Measurements from ENCODE around the gene TMPRSS11A.

TMPRSS11A gene, protein sequence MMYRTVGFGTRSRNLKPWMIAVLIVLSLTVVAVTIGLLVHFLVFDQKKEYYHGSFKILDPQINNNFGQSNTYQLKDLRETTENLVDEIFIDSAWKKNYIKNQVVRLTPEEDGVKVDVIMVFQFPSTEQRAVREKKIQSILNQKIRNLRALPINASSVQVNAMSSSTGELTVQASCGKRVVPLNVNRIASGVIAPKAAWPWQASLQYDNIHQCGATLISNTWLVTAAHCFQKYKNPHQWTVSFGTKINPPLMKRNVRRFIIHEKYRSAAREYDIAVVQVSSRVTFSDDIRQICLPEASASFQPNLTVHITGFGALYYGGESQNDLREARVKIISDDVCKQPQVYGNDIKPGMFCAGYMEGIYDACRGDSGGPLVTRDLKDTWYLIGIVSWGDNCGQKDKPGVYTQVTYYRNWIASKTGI

DNA sequence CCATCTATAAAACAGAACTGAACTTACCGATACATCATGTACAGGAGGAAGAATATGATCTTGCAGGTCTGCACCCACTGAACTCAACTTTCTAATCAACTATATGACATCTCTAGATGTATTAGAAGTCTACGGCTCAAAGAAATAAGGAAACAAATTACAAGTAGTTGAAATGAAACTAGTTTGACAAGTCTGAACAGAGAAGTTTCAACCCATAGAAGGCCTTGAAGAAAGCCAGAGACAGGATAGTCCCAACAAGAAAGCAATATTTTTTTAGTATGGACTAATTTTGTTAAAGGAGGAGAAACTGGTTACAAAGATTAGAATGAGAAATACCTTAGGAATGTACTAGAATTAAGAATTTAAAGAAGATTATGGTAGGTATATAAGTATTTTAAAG lies at the start of gene TMPRSS11A:
TSS of gene TMPRSS11A (minus strand) at position 138 of the 400 bp plus-strand sequence. CDS start at position 38, 100 bp downstream.
- DNase-seq: no peak

DNA sequence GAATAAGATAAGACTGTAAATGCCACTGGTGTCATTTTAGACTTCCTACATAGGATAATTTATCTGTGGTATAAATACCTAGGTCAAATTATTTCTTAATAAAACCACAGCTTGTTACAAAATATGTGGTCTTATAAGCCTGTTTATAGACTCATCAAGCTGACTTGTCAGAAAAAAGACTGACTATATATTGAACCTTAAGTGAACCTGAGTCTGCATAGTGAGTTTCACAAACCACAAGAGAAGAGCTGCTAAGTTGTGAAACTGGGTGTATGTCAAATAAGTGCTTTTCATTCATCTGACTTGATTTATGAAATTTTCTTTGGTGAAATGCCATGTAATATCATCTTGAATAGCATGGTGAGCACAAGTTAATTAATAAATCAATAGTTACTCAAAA lies 48.4 kb upstream of the TMPRSS11A start:
- no peak for DNase-seq

DNA sequence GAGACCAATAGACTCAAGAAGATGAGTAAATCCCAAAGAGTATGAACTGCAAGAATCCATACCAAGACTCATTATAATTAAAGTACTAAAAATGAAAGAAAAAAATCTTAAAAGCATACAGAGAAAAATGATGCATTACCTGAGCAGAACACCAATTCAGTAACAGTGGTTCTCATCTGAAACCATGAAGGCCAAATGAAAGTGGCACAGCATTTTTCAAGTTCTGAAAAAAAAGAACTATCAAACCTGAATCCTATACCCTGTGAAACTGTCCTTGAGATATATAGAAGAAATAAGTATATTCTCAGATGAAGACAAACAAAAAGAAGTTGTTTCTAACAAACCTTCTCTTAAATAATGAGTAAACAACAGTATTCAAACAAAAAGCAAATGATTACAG lies 39.6 kb upstream of the TMPRSS11A start:
- DNase-seq: no peak

DNA sequence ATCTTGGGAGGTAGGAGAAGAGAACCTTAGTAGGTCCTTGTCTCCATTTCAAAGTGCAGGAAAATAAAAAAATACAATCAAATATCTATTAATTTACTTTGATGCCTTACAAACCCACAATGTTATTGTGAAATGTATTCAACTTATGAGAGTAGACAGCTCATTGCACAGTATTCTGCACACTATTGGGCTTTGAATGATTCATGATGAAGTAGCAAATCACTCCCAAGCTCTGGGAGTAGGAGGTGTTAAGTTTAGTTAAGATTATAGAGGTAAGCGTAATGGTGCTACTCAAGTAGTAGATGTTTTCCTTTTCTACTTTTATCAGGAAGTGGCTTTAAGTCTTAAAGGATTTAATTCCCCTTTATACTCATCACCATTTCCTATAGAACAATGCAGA lies 32.8 kb upstream of the TMPRSS11A start:
- DNase-seq: no peak

DNA sequence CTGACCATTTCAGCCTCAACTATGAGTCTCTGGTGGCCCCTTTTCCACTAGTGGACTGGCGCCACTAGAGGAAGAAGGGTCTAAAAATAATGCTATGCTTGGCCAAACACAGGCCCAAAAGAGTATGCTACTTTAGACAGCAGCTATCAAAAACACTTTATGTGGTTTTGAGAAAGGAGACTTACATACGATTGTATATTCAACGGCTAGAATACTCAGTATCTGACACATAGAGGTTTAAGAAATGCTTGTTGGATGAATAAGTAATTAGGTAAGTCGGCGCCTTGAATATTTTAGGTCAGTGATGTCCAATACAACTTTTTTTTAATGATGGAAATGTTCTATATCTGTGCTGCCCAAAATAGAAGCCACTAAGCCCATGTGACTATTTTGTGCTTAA lies 25.7 kb upstream of the TMPRSS11A start:
- no peak for DNase-seq

DNA sequence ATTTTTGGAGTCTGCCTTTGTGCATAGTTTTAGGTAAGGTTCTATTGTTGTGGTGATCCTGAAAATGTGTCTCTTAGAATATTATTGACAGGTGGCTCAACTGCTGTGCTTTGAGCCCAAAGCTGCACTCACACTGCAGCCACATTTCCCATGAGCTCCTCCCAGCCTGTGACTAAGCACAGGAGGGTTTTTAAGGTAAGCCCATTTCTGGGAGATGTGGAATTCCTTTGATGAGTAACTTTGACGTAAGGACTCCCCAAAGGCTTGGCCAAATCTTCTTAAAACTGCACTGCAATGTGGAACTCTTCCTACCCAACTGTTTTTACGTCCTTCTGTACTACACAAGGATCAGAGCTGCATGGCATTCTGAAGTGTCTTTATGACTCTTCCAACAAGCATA lies 20.0 kb upstream of the TMPRSS11A start:
- DNase-seq: no peak

DNA sequence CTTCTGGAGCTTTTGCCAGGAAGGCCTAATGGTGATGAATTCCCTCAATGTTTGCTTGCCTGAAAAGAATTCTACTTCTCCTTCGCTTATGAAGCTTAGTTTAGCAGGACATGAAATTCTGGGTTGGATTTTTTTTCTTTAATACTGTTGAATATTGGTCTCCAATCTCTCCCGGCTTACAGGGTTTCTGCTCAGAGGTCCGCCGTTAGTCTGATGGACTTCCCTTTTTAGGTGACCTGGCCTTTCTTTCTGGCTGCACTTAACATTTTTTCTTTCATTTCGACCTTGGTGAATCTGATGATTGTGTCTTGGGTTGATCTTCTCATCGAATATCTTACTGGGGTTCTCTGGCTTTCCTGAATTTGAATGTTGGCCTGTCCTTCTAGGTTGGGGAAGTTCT lies 17.2 kb upstream of the TMPRSS11A start:
- no peak for DNase-seq

DNA sequence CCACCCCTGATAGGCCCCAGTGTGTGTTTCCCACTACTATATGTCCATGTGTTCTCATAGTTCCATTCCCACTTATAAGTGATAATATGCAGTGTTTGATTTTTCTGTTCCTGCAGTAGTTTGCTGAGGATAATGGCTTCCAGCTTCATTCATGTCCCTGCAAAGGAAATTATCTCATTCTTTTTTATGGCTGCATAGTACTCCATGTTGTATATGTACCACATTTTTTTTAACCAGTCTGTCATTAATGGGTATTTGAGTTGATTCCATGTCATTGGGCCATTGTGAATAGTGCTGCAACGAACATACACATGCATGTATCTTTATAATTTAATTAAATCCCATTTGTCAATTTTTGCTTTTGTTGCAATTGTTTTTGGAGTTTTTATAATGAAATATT lies 10.3 kb upstream of the TMPRSS11A start:
- DNase-seq: no peak

DNA sequence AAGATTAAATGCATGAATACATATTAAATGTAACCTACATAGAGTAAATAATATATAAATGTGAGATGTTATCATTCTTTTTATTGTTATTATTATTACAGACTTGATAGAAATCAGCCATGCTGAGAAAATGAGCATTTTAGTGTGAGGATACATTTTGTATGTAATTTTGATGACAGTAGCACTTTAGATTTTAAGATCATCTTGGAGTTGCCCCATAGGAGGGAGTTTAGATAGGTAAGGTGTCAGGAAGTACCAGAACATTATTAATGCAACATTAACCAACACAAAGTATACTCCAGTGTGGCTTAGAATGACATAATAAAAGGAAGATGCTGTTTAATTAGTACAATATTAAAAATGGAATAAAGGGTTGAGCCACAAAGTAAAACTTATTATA lies 8.4 kb downstream of the TMPRSS11A start:
- no peak for DNase-seq

DNA sequence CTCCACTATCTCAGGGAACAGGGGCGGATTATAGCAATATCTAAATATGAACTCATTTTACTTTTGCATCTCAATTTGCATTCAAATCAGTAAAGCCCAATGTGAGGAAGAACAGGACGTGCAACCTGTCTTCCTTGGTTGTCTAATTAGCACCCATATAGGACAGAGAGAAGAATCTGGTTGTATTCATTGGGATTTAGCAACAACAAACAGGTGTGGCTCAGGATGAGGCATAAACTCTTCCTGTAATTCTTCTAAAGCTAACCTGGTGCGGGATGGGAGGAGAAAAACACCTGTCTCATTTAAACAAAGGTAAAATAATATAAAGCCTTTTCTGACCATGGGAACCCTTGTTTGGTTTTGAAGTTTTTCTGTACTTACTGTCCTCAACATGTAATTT lies 22.2 kb downstream of the TMPRSS11A start:
- no peak for DNase-seq

DNA sequence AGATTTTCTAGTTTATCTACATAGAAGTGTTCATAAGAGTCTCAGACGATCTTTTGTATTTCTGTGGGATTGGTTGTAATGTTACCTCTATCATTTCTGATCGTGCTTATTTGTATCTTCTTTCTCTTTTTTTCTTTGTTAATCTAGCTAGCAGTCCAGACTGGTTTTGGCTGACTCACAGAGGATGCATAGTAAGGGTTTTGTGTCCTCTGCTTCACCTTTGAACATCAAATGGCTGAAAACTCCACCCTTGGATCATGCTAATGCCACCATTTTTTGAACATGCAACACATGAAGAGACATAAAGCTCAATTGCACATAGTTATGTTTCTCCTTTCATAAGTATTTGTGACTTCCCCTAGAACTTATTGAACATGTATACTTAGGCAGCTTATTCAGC lies 22.8 kb downstream of the TMPRSS11A start:
- DNase-seq: no peak

DNA sequence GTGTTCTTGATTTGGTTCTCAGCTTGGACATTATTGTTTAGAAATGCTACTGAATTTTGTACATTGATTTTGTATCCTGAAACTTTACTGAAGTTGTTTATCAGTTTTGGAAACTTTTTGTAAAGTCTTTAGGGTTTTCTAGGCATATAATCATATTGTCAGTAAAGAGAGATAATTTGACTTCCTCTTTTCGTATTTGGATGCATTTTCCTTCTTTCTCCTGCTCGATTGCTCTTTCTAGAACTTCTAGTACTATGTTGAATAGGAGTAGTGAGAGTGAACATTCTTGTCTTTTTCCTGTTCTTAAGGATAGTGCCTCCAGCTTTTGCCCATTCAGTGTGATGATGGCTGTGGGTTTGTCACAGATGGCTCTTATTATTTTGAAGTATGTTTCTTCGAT lies 24.1 kb downstream of the TMPRSS11A start:
- DNase-seq: no peak

DNA sequence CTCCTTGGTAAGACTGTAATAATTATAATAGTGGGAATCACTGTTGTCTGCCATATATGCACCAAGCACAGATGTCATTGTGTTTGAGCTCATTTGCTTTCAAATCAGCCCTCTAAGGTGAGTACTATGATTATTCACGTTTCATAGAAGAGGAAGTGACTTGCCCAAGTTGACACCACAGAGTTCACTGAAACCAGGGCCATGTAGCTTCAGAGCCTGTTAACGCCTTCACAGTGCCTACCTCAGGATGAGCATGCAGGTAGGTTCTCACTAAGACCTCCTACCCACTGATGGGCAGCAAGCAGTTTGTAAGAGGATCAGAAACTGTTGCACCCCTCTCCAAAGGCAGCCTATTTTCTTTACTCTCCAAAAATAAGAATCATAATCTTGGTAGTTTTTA lies 27.4 kb downstream of the TMPRSS11A start:
- DNase-seq: no peak

DNA sequence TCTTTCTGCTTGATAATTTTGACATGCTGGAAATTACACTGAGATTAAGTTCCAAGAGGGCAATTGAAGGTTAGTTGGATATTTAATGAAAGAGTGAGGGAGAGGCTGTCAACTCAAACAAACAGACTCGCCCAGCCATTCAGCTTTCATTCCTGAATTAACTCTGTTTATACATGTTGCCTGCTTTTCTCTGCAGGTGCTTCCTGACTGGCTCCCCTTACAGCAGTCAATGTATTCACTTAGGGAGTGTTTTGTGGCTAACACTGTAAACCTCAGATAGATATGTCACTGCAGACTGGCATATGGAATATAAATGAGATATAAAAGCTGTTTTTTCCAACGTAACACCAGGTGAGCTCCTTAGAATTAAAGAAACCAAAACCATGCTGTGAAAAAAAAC lies 28.7 kb downstream of the TMPRSS11A start:
- no peak for DNase-seq

DNA sequence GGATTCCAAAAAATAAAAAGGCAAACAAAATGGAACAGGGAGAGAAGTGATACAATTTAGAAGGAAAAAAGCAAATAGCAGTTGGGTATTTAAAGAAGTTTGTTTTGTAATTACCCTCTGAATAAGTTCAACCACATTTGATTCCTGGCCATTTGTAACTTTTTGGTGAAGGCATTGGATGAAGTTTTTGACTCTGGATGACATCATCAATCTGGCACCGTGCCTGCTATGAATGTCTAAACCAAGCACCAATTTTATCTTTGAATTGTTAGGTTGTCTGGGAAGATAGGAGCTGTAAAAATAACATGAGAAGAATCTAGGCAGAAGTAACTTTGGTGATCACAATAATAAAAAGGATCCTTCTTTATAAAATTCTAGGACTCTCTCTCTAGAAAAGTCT lies 29.5 kb downstream of the TMPRSS11A start:
- no peak for DNase-seq

DNA sequence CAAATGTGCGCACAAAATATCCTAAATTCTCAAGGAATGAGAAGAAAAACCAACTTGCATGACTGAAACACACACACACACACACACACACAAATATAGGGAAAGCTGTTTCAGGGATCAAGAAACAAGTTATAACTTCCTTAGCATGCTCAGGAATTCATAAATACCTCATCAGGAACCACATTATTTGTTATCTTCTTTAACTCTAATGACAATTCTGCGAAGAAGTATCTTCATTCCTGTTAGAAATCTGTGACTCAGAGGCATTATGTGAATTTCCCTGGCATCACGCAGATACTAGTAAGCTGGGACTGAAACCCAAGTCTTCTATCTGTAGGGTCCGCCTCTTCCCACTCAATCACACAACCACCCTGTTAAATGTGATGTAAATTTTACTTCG lies 30.3 kb downstream of the TMPRSS11A start:
- no peak for DNase-seq

DNA sequence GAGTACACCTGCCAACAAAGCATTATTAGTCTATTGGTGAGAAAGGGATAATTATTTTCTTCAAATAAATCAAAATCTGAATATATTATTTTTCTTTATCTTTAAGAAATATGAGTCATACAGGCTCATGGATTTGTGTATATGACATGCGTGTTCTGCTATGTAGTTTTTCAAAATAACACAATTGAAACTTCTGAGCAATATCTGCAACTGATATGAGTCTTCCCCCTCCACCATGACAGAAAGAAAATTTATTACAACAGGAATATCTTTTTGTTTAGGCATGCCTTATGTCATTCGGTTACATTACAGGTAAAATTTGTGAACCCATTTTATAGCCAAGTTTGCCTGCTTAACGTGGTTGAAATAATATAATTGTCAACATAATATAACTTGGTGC lies 32.0 kb downstream of the TMPRSS11A start:
- no peak for DNase-seq

DNA sequence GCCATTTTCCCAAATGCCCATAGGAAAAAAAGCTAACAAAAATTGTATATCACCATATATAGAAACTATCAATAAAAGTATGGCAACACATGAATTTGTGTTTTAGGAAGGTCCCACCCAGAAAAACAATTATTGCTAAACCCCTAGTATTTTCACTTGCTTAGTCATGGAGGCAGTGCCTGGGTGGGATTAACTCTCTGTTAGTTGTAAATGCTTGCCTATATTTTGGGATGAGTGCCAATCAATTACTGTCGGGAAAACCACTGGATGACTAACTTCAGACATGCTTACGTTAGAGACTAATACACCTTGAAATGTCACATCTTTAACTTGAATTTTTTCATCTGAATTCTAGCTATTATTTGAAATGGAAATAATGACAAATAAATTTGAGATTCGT lies 33.9 kb downstream of the TMPRSS11A start:
- no peak for DNase-seq

DNA sequence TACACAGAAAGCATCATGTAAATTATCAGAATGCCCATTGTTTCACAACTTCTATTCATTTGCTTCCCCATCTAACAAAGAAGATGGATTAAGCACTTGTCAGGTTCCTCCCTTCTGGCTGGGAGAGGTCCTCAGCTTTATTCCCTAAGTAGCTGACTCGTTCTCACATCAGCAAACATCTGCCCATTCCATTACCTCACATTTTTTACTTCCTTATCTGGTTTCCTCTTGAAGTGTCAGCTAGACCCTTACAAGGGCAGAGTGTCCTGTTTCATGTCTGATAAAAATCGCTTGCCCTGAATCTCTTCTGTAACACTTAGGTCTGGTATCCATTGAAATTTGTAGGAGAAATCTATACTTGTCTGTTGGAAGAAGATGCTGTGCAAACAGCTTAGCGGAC lies 34.7 kb downstream of the TMPRSS11A start:
- no peak for DNase-seq

DNA sequence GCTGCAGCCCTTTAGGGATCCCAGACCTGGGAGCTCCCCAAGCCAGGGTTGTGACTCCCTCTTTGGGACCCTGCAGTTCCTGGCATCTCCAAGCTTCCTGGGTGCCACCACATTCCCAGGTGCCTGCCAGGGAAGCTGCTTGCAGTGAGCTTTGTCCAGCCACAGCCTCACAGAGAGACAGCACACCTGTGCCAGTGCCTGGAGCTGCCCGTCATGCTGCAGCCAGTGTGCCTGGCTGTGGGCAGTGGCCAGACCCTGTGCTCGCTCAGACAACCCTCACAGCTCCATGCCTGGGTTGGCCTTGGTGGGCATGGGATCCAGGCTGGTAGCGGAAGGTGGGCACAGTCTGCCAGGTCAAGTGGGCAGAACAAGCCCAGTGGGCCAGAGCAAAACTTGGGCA lies 36.0 kb downstream of the TMPRSS11A start:
- DNase-seq: no peak

DNA sequence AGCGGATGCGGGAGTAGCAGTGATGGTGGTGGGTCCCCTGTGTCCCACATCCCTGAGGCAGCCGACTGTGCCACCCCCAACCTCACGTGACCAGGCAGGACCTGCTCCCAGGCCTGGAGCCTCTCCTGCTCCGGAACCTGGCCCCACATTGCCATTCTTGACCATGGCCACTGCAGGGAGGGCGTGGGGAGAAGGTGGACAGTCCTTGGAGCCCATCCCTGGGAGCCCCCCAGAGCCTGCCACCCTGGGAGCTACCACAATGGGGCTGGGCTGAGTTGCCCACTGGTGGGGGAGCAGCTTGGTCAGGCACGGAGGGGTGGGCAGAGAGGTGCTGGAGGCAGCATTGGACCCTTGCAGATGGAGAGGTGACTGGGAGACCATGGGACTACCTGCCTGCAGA lies 36.8 kb downstream of the TMPRSS11A start:
- DNase-seq: no peak

DNA sequence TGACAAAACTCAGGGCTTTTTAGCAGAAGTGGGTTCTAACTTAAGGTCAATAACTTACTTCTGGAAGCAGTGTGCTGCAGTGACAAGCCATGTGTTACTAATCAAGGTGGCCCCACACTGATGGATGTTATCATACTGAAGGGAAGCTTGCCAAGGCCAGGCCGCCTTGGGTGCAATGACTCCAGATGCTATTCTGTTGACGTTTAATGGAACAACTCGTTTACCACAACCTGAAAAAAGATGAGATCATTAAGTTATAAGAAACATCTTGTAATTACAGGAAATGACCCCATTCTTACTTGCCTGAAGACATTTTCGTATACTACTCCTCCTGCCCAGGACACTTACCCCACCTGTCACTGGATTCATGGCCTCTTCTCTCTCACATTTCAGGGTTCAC lies 40.6 kb downstream of the TMPRSS11A start:
- DNase-seq: no peak

DNA sequence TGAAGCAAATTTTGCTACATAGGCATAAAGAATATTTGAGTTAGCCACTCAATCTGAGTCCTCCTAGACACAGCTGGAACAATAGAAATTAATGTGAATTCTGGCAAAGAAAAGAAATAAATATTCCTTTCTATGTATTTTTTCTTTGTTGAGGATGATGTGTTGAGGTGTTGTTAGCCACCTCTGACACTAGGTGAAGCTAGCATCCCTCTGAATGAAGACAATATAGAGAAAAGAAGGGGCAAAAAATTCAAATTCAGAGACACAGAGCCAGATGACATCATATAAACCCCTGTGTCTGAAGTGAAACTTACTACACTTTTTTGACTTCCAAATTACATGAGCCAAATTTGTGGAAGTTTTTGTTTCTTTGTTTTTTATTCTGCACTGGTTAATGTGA lies 44.9 kb downstream of the TMPRSS11A start:
- no peak for DNase-seq

DNA sequence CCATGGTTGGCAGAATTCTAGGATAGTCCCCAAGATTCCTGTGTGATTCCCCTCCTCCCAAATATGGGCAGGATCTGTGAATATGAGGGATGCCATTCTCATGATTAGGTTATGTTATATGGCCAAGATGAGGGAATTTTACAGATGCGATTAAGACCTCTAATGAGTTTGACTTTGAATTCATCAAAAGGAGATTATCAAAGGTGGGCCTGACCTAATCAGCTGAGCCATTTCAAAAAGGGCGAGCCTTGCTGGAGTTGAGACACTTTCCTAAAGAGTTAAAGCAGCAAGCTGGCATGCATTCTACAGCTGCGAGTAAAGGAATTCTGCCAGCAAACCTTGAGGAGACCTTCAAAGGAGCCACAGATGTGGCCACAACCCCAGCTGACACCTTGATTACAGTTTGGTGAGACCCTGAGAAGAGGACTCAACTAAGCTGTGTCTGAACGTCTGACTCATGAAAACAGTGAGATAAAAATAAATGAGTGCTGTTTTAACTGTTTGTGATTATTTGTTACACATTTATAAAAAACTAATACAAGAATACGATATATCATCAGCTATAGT lies 47.8 kb downstream of the TMPRSS11A start:
- DNase-seq: no peak

DNA sequence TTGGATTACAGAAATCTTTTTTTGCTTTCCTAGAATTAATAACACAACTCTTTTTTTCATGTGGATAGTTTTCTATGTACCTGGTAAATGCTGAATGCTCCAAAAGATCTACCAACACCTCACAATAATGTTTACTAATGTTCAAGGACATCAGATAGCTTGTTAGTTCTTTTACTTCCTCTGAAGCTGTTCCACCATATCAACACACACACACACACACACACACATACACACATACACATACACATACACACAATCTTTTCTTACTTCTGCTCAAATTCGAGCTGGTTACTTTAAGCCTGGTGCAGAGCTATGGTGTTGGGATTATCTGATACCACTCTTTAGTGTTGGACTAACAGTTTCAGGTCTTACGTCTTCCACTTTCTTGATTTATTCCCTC lies 51.2 kb downstream of the TMPRSS11A start:
- DNase-seq: no peak

Data from activated CD4-positive, CD25-positive, alpha-beta regulatory T cell treated with anti-CD3 and anti-CD28 coated beads, Interleukin-2, amount 50 U/mL, for 72 hours (primary cell).